Brain microvascular endothelial cell (primary cell): ENCODE measurements around the gene ROR2.

Experiments used
- DNase-seq: peaks from one replicate; pipeline ENCODE4 v3.0.0-alpha.2; 2020
- H3K27ac ChIP-seq: fragments of 250-450 bp; sonication (Bioruptor Pico); 2 replicates; pipeline ENCODE4 v1.5.1; 2020; ENCODE audit warnings: mild to moderate bottlenecking, moderate library complexity
- H3K27me3 ChIP-seq: fragments of 250-450 bp; sonication (Bioruptor Pico); replicated peaks from 2 replicates; pipeline ENCODE4 v1.5.1; 2020; ENCODE audit warnings: mild to moderate bottlenecking
- H3K36me3 ChIP-seq: fragments of 250-450 bp; sonication (Bioruptor Pico); replicated peaks from 2 replicates; pipeline ENCODE4 v1.5.1; 2020; ENCODE audit warnings: mild to moderate bottlenecking
- H3K4me3 ChIP-seq: 2 replicates; pipeline ENCODE4 v1.5.1; 2011; ENCODE audit warnings: low read depth, mild to moderate bottlenecking, control low read depth, low read length, moderate library complexity
- CTCF ChIP-seq: IDR thresholded peaks from 2 replicates; pipeline ENCODE4 v1.5.1; 2011; ENCODE audit warnings: low read depth, mild to moderate bottlenecking, moderate library complexity, low read length, control low read depth, inconsistent platforms; ENCODE audit errors: missing control alignments
- in situ Hi-C: cut with HindIII; loops from 2 replicates; pipeline ENCODE4 v1.10.0; 2017; ENCODE audit warnings: low sequenced_read_pairs, low pct_ligation_motif_present

Gene ROR2

GRCh38 chr9:91919621-91920020, 30.4 kb downstream of the ROR2 start:
- Histone ChIP-seq H3K4me3 (no peak overlapping the region), H3K36me3 (no peaks in the 10 kb centered on the region), H3K27ac (no peak overlapping the region), H3K27me3 (no peaks in the 10 kb centered on the region)
- in situ Hi-C loops: no loop called here
- DNase-seq: no peak
- no peak for TF ChIP-seq CTCF

GRCh38 chr9:91917436-91917835, 32.6 kb downstream of the ROR2 start:
- H3K36me3 ChIP-seq: no peaks in the 10 kb centered on the region
- TF ChIP-seq CTCF: no peak
- no peaks in the 10 kb centered on the region for H3K27me3 ChIP-seq
- no peak for DNase-seq
- H3K4me3 ChIP-seq: no peak overlapping the region
- in situ Hi-C loops: no loop called here
- no peak overlapping the region for H3K27ac ChIP-seq

- Histone ChIP-seq H3K27ac (no peak overlapping the region), H3K27me3 (no peaks in the 10 kb centered on the region), H3K36me3 (no peaks in the 10 kb centered on the region), H3K4me3 (no peak overlapping the region)
- in situ Hi-C loops: no loop called here
- TF ChIP-seq CTCF: no peak
- DNase-seq: no peak
These were observed 34.3 kb downstream of the ROR2 start for GRCh38 chr9:91915524-91916263.

DNA sequence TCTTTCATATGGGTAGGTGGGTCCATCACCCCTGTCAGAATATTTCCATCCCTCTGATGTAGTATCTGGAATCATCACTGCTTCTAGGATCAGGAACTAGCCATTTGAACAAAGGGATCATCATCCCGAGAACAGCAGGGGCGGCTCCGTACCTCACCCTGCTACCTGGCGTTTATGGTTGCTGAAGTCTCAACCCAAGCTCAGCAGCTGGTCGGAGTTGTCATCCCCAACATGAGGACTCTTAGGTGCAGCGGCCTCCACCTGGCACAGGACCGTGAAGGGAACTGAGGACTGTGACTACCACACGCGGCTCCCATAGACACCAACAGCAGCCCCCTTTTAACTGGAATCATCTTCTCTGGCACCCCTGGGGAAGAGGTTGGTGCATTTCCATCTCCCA, 35.1 kb downstream of the ROR2 start:
- Histone ChIP-seq H3K4me3 (no peak overlapping the region), H3K27me3 (no peaks in the 10 kb centered on the region), H3K27ac (no peak overlapping the region), H3K36me3 (no peaks in the 10 kb centered on the region)
- no peak for DNase-seq
- no peak for TF ChIP-seq CTCF
- in situ Hi-C loops: no loop called here

- DNase-seq: no peak
- Histone ChIP-seq H3K27me3 (no peaks in the 10 kb centered on the region), H3K4me3 (no peak overlapping the region), H3K36me3 (no peaks in the 10 kb centered on the region), H3K27ac (no peak overlapping the region)
- in situ Hi-C loops: no loop called here
- no peak for TF ChIP-seq CTCF
These were observed 35.6 kb downstream of the ROR2 start for GRCh38 chr9:91914404-91914803.

- H3K4me3 ChIP-seq: no peak overlapping the region
- no peak overlapping the region for H3K27ac ChIP-seq
- H3K36me3 ChIP-seq: no peaks in the 10 kb centered on the region
- in situ Hi-C loops: no loop called here
- no peaks in the 10 kb centered on the region for H3K27me3 ChIP-seq
- DNase-seq: no peak
- TF ChIP-seq CTCF: no peak
These were observed 36.0 kb downstream of the ROR2 start for GRCh38 chr9:91913986-91914385.
